HG03095 (cell line): ENCODE data around the gene JPT2.
"Not testable (repeated sequence)": the region's sequence is repeated elsewhere in the genome, so short reads cannot be mapped to it uniquely, and the experiment has no call there.

ENCODE experiments used
- ATAC-seq: cut with Tn5 transposase; IDR thresholded peaks from one replicate; pipeline ENCODE4 v1.9.1; 2021; ENCODE audit warnings: moderate library complexity; ENCODE audit not compliant: unreplicated experiment

JPT2 gene

GRCh38 chr16:1705688-1706385, 27.8 kb downstream of the JPT2 start, which contains the start of gene MAPK8IP3:
MAPK8IP3 (plus strand) TSS chr16:1706195; CDS start chr16:1706340, 145 bp downstream.
- peak; percentile 68 for ATAC-seq

DNA sequence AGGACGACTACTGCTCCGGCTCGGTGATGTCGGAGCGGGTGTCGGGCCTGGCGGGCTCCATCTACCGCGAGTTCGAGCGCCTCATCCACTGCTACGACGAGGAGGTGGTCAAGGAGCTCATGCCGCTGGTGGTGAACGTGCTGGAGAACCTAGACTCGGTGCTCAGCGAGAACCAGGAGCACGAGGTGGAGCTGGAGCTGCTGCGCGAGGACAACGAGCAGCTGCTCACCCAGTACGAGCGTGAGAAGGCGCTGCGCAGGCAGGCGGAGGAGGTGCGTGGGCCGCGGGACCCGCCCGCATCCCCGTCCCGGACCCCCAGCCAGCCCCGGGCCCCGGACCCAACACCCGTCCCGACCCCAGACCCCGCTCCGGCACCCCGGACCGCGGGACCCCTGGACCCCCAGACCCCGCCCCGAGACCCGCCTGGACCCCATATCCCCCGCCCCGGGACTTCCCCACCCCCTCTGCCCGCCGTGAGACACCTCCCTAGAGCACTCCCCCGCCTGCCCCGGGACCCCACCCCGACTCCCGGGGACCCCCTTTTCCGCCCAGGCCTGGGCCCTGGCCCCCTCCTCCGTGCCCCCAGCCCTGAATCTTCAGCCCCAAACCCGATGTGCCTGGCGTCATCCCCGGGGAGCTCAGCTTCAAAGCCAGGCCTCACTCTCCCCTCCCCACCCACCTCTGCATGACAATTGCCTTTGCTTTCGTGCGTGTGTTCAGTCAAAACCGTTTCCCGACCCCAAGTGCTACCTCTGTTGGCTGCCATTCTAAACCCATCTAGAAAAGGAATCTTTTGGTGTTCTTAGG, 28.5 kb downstream of the JPT2 start:
- ATAC-seq = peak; percentile 5

DNA sequence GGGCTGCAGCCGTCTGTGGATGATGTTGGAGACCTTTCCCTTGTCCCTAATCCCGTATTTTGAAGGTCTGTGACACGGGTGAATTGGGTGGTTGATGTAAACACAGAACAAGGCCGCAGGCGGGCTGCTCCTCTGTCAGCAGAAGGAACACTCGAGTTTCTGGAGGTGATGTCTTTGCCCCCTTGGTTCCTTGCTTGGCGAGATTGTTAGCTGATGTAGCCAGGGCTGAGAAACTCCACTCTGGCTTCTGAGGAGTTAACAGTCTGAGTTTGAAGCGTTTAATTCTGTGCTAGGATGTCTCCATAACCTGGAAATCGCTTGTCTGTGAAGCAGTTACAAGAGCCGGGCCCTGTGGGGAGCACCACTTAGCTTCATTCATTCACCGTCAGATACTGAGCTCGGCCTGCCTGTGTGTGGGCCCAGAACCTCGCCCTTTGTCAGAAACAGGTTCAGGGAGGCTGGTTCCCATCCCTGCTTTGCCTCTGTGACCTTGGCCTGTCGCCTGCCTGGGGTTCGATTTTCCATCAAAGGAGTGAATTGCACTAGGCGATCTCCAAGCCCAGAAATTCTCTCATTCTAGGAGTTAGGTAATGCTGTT, 29.2 kb downstream of the JPT2 start:
- ATAC-seq = no peak

DNA sequence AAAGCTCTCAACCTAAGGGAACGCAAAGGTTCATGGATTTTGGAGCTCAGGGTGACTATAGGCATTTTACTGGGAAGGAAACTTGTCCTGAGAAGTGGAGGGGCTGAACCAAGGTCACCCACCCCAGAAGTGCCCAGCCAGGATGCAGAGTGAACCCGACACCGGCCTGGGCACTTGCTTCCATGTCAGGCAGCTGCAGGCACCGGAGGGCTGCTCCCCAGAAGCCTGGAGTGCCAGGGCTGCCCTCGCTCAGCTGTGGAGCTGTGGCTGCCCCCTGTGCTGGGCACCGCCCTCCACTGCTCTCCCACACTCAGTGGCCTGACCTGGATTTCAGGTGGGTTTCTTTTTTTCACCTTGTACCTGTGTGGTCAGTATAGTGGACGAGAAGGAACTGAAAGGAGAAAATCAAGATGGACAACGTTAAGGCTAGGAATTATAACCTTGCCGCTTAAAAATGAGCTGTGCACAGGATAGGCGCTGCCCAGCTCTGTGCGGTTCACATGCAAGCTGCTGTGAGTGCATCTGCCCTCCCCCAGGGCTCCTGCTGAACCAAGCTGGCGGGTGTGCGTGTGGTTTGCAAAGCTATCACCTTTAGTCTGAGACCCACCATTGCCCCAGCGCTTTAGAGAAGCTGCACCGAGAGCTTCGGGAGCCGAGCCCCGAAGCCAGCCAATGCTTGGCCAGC, 30.1 kb downstream of the JPT2 start:
- no peak for ATAC-seq

DNA sequence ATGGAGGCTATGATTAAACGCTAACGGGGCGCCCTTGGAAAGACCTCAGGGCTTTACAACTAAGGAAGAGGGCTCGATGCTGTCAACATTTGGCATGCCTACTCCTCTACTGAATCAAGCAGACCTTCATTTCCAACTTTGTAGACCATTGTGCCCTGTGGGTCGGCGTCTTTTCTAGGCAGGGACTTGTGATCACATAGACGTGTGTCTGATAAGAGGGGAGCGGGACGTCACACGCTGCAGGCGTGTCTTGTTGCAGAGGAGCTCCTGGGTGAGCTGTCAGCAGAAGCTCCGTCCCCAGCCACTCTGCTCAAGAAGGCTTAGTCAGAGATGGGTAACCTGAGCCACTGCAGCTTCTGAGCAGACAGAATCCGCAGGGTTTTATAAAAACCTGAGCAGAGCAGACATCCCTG, 30.7 kb downstream of the JPT2 start:
- no peak for ATAC-seq

DNA sequence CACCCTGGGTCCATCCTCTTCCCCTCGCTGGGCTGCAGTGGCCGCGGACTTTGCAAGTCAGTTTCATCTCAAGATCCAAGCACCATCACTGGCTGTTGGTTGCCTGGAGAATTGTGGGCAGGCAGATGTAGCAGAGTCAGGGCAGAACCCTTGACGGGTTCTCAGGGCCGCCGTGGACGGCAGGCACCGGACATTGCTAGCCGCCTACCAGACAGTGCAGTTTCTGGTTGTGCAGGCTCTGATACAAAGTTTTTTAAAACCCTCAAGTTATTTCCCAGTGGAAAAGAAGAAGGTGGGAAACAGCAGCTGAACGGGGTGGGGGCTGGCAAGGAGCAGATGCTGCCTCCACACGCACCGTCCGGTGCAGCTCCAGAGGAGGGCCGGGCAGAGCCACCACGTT, 31.3 kb downstream of the JPT2 start:
- no peak for ATAC-seq

- no peak for ATAC-seq
Observed at GRCh38 chr16:1710811-1711507, 32.9 kb downstream of the JPT2 start.

DNA sequence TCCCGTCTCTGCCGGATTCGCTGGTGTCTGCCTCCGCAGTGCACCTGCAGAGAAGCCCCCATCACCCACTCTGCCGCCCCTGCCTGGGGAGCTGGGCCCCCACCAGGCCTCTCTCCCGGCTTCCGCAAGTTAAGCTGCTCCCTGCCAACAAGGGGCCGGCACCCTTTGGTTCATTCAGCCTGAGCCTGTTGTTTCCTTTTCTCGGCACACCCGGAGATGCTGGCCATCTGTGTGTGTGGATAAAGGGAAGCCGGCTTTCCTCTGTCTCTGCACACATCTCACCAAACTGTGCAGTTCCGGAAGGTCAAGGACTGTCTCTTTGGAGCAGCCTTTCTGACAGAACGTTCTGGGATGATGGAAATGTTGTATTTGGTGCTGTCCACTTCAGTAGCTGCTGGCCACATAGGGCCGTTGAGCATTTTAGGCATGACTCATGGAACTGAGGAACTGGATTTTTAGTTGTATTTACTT, 34.7 kb downstream of the JPT2 start:
- no peak for ATAC-seq

- ATAC-seq = no peak
Observed at GRCh38 chr16:1713331-1713730, 35.3 kb downstream of the JPT2 start.

- ATAC-seq = peak; percentile 67
Observed at GRCh38 chr16:1713933-1714332, 35.9 kb downstream of the JPT2 start.

GRCh38 chr16:1715220-1715619, 37.1 kb downstream of the JPT2 start:
- no peak for ATAC-seq

- not testable (repeated sequence) for ATAC-seq
Observed at GRCh38 chr16:1718236-1718635, 40.2 kb downstream of the JPT2 start.

DNA sequence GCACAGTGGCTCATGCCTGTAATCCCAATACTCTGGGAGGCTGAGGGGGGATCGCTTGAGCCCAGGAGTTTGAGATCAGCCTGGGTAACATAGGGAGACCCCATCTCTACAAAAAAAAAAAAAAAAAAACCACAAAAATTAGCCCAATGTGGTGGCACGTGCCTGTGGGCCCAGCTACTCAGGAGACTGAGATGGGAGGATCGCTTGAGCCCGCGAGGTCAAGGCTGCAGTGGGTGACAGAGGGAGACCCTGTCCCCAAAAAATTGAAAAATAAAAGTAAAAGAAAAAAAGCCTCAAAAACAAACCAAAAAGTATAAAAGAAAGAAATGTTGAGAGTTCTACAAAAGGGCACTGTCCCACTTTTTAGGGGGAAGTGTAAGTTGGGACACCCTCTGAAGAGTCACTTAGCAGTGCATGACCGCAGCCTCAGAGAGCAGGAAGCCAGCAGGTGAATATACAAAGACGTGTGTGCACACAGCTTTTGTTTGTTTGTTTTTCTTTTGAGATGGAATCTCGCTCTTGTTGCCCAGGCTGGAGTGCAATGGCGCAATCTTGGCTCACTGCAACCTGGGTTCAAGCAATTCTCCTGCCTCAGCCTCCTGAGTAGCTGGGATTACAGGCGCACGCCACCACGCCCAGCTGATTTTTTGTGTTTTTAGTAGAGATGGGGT, 41.6 kb downstream of the JPT2 start:
- ATAC-seq = not testable (repeated sequence)

GRCh38 chr16:1721372-1721771, 43.3 kb downstream of the JPT2 start:
- ATAC-seq = no peak

GRCh38 chr16:1723450-1724147, 45.5 kb downstream of the JPT2 start:
- ATAC-seq = no peak

GRCh38 chr16:1724491-1724890, 46.4 kb downstream of the JPT2 start:
- no peak for ATAC-seq

- ATAC-seq = no peak
Observed at GRCh38 chr16:1726661-1727502, 48.8 kb downstream of the JPT2 start.
